Mesenteric fat pad (tissue), 1 donor: Measurements from ENCODE around the gene MKNK2. TPM values are rescaled to one million over a fixed set of nuclear protein-coding genes. Genes with fewer than 3 reads are reported as not detected.
"Not testable (repeated sequence)": the region's sequence is repeated elsewhere in the genome, so short reads cannot be mapped to it uniquely, and the experiment has no call there.

Experiments used
- DNase-seq: peaks from one replicate; pipeline ENCODE4 v3.0.0-alpha.2; 2020; ENCODE audit warnings: low spot score
- total RNA-seq: library from RNA; stranded (reverse); fragmentation: NEBNext Ultra II Directional; extraction: Animal tissue kit (Norgen Biotek cat#: 25700); gene quantifications from one replicate; pipeline ENCODE4 v1.2.1, GENCODE V29; 2021
- donor health status: DM: yes; HTN: yes; CAD: no.

MKNK2 gene
- total RNA-seq, 1 donor from 2014 or later = 240 TPM

GRCh38 chr19:2044709-2045500 lies 6.1 kb downstream of the MKNK2 start:
- no peak for DNase-seq

DNA sequence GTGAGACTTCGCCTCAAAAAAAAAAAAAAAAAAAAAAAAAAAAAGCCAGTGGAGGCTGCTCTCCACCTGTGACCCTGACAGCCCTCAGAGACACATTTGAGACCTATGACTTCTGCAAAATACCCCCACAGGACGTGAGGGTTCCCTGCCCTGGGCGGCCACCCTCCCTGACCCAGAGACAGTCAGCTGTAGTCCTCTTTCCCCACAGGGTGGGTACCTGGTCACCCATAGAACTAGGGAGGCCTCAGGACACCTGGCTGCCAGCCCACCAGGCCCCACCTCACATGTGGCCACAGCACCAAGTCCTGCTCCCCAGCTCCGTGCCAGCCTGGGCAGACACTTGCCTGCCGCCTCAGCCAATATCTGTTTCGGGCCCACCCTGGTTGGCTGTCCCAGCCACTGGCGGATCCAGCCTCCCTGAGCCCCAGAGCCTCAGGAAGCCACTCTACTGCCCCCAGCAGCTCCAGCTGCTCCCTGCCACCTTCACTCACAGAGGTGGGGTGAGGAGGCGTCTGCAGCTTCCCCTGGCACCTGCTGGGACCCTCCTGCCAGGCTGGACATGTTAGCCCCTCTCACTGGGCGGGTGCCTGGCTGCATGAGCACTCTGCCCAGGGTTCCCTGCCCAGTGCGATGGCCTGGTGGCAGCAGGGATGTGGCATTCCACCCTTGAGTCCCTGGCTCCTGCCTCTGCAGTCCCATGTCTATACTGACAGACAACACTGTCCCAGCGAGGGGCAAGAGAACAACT lies 6.9 kb downstream of the MKNK2 start:
- no peak for DNase-seq

DNA sequence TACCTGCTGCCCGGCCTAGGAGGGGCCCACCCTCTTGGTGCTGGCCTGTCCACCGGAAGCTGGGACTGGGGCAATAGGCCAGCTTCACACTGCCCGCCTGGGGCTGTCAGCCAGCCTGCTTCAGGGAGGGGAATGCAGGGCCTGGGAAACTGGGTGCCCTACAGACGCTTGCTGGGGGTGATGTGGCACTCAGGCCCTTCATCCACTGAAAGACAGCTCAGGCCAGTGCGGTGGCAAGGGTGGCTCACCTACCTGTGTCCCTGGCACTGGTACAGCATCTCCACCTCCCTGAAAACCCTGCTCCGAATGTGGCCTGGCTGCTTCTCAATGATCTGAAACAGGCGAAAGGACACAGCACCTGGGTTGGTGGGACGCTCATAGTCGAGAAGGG lies 7.8 kb downstream of the MKNK2 start:
- no peak for DNase-seq

- no peak for DNase-seq
Observed at GRCh38 chr19:2042485-2043250, 8.4 kb downstream of the MKNK2 start.

DNA sequence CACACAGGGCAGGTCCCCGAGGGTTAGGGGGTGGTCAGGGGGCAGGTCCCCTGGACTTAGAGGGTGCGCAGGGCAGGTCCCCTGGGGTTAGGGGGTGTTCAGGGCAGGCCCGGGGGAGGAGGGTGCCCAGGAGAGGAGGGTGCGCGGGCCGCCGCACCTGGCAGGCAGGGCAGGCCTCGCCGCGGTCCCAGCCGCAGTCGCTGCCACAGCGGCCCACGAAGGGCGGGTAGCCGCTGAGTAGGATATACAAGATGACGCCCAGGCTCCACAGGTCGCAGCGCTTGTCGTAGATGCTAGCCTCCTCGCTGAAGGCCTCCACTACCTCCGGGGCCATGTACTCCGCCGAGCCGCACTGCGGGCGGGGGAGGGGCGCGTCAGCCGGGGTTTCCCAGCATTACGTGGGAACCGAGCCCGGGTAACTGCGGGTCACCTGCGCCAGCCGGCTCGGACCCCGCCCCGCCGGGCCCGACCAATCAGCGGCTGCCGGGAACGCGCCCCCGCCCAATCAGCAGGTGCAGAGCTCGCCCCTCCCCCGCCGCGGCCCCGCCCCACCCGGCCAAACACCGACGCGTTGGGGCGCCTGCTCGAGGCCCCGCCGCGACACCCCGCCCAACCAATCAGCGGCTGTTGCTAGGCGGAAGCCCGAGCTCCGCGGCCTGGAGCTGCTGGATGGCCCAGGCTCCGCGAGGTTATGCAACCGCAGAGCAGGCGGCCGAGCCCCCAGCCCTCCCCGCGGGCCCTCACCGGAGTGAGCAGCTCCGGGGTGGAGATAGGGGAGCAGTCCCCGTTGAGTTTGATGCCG lies 9.2 kb downstream of the MKNK2 start:
- peak; percentile 100 for DNase-seq

GRCh38 chr19:2041433-2041682 lies 9.7 kb downstream of the MKNK2 start:
- no peak for DNase-seq

GRCh38 chr19:2040647-2041432 lies 10.2 kb downstream of the MKNK2 start:
- DNase-seq = no peak

DNA sequence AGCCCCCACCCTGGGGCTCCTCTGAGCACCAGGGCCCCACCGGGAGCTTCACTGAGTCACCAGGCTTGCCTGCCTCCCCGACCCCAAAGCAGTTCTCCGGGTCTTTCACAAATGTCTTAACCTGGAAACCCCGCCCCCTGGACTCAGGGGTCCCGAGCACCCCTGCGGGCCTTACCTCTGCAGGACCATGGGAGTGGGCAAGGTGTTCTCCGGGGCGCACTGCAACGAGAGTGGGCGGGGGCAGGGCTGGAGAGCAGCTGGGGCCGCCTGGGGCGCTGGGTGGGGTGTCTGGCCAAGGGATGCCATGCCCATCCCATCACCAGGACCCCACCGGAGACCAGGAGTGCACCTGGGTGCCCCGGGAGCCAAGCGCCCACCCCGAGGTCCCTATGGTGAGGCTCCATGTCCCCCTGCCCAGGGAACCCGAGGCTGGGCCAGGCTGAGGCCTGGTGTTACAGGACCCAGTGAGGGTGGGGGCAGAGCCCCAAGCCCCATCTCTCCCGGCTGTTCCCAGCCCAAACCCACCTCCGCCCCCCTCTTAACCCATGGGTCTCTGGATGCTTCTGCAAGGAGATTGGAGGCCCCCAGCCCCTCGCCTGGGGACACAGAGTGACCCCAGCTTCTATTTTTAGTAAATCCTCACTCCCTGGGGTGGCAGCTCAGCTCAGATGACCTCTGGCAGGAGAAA lies 10.9 kb downstream of the MKNK2 start:
- DNase-seq = no peak

GRCh38 chr19:2039089-2039958 lies 11.7 kb downstream of the MKNK2 start:
- DNase-seq = no peak

DNA sequence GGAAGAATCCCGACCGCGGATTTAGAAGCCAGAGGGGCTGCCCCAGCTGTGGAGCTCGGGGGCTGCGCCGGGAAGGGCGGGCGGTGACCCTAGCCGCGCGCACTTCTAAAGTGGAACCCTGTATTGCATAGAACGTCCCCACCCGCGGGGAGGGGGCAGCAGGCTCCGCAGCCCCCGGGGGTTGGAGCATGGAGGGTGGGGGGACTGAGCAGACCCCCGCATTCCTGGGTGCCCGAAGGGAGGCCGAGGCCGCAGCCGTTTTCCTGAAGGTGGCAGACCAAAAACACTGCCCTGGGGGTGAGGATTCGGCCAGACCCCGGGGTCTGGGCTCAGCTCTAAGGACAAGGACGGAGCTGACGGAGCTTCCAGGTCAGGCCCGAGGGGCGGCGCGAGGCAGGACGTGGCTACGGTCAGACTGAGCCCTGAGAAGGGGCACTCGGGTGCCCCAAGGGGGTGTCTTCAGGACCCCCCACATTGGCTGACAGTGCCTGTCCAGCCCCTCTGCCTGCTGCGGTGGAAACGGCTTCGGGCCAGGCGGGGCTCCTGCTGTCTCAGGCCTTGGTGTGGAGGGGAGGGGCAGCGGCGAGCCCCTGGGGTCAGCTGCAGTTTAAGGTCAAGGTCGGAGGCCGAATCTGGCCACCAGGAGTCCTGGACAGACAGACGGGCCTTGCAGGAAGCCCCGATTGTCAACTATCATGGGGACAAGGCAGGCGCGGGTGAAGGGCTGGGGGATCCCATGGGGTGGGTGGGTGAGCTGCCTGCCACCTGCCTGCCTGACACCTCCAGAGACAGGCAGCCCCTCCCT lies 12.6 kb downstream of the MKNK2 start:
- no peak for DNase-seq

- DNase-seq = no peak
Observed at GRCh38 chr19:2037651-2038255, 13.3 kb downstream of the MKNK2 start.

GRCh38 chr19:2036424-2036823 lies 14.6 kb downstream of the MKNK2 start:
- no peak for DNase-seq

DNA sequence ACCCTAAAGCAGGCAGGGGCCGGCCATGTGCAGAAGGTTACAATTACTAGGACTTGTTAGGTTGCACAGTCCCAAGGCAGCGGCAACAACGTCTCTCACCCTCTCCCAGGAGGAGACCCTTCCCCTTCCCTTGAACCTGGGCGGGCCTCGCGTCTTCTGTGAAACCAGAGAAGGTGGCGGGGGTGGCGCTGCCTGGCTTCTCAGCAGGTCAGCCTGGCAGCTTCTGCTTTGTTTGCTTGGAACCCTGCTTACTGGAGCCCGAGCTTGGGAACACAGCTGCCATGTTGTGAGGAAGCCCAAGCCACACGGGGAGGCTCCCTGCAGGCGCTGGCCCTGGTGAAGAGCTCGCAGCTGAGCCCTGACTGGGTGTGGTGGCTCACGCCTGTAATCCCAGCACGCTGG lies 15.5 kb downstream of the MKNK2 start:
- no peak for DNase-seq

- no peak for DNase-seq
Observed at GRCh38 chr19:2034729-2035589, 16.1 kb downstream of the MKNK2 start.

DNA sequence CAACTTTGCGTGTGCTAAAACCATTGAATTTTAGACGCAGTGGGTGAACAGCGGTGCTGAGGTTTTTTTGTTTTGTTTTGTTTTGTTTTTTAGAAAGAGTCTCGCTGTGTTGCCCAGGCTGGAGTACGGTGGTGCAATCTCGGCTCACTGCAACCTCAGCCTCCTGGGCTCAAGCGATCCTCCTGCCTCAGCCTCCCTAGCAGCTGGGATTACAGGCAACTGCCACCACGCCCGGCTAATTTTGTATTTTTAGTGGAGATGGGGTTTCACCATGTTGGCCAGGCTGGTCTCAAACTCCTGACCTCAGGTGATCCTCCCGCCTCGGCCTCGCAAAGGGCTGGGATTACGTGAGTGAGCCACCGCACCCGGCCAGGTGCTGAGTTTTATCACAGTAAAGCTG lies 16.8 kb downstream of the MKNK2 start:
- DNase-seq = not testable (repeated sequence)

GRCh38 chr19:2033825-2034159 lies 17.3 kb downstream of the MKNK2 start:
- no peak for DNase-seq
